ENCODE data around the gene MUC5AC. TPM values are rescaled to one million over a fixed set of nuclear protein-coding genes. Genes with fewer than 3 reads are reported as not detected.

MUC5AC gene
- polyA plus RNA-seq, 1 donor (not counting 4 experiments of a cell fraction or from before 2014, with no cell fraction given): not detected

DNA sequence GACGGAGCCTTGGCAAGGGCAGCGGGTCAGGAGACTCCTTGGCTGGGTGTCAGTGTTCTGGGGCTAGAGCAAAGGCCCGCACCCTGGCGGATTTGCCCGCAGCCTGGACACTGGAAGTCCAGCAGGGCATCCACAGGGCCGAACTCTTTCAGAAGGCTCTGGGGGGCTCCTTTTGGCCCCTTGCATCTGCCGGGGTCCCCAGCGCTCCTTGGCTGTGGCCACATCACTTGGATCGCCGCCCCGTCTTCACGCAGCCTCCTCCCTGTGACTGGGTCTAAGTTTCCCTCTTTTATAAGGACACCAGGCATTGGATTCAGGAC lies 20.0 kb downstream of the MUC5AC start:
- Histone ChIP-seq H3K4me3 (ENCODE audit: control insufficient read depth in 2 of 3, extremely low read depth in 1 of 3, insufficient read depth in 2 of 3, low read depth in 1 of 3, low read length in 3 of 3) (no peak overlapping the region), H2AFZ (ENCODE audit: control insufficient read depth, low read length) (no peak overlapping the region), H3K27me3 (ENCODE audit: control insufficient read depth, extremely low read depth, insufficient read depth, low read length) (no peaks in the 10 kb centered on the region), H4K20me1 (ENCODE audit: control insufficient read depth, extremely low read depth, insufficient read depth, low read length) (no peaks in the 10 kb centered on the region), H3K4me1 (ENCODE audit: control insufficient read depth, extremely low read depth, insufficient read depth, low read length) (no peaks in the 10 kb centered on the region), H3K27ac (ENCODE audit: control insufficient read depth, insufficient read depth, low read length) (no peak overlapping the region), H3K36me3 (ENCODE audit: control insufficient read depth in 2 of 2, extremely low read depth in 1 of 2, insufficient read depth in 2 of 2, low read length in 2 of 2) (no peaks in the 10 kb centered on the region), H3K4me2 (ENCODE audit: control insufficient read depth, extremely low read depth, insufficient read depth, low read depth, low read length) (no peak overlapping the region), H3K79me2 (ENCODE audit: control insufficient read depth, insufficient read depth, low read length) (no peaks in the 10 kb centered on the region), H3K9me3 (ENCODE audit: control insufficient read depth, low read depth, low read length) (peaks cover 25% of the 10 kb centered on the region), H3K9ac (ENCODE audit: control insufficient read depth, extremely low read depth, insufficient read depth, low read length) (no peak overlapping the region), H3K9me1 (ENCODE audit: control insufficient read depth, extremely low read depth, insufficient read depth, low read length) (no peaks in the 10 kb centered on the region)
- dilution Hi-C loops (cut with MboI; ENCODE audit: extremely low pct_ligation_motif_present, low sequenced_read_pairs): no loop called here
- FAIRE-seq (no peak), DNase-seq (ENCODE audit: low read depth, low spot score) (no peak)
- TF ChIP-seq EZH2 (IDR thresholded peaks at IDR 0.05; ENCODE audit: low read length): no peak
- TF ChIP-seq, protein P1, sequence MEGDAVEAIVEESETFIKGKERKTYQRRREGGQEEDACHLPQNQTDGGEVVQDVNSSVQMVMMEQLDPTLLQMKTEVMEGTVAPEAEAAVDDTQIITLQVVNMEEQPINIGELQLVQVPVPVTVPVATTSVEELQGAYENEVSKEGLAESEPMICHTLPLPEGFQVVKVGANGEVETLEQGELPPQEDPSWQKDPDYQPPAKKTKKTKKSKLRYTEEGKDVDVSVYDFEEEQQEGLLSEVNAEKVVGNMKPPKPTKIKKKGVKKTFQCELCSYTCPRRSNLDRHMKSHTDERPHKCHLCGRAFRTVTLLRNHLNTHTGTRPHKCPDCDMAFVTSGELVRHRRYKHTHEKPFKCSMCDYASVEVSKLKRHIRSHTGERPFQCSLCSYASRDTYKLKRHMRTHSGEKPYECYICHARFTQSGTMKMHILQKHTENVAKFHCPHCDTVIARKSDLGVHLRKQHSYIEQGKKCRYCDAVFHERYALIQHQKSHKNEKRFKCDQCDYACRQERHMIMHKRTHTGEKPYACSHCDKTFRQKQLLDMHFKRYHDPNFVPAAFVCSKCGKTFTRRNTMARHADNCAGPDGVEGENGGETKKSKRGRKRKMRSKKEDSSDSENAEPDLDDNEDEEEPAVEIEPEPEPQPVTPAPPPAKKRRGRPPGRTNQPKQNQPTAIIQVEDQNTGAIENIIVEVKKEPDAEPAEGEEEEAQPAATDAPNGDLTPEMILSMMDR (optimal IDR thresholded peaks at IDR 0.05 in 1 of 3, IDR thresholded peaks at IDR 0.05 in 1 of 3, conservative IDR thresholded peaks at IDR 0.05 in 1 of 3; ENCODE audit: extremely low read depth in 1 of 3, insufficient read depth in 2 of 3, low read length in 3 of 3): no peak

DNA sequence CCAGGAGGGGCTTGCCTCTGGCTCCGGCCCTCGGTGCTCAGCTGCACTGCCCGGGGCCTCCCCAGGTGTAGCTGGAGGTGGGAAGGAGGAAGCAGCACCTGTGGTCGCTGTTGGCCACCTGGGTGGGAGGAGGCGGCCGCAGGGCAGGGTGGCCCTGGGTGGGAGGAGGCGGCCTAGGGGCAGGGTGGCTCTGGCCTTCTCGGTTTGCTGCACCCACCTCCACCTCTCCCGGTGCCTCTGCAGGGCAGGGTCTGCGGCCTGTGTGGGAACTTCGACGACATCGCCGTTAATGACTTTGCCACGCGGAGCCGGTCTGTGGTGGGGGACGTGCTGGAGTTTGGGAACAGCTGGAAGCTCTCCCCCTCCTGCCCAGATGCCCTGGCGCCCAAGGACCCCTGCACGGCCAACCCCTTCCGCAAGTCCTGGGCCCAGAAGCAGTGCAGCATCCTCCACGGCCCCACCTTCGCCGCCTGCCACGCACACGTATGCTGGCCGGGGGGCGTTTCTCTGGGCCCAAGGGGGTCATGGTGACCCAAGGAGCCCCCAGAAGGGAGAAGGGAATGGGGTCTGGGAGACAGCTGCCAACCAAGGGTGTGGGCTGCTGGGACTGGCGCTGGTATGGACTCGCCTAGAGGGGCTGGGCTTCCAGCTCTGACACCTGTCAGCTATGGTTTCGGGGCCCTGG lies 20.6 kb downstream of the MUC5AC start:
- no peak for FAIRE-seq

More for the DNA sequence above, 20.6 kb downstream of the MUC5AC start:
- Histone ChIP-seq H4K20me1 (ENCODE audit: control insufficient read depth, extremely low read depth, insufficient read depth, low read length) (no peaks in the 10 kb centered on the region), H3K9me3 (ENCODE audit: control insufficient read depth, low read depth, low read length) (peaks cover 25% of the 10 kb centered on the region), H3K36me3 (ENCODE audit: control insufficient read depth in 2 of 2, extremely low read depth in 1 of 2, insufficient read depth in 2 of 2, low read length in 2 of 2) (no peaks in the 10 kb centered on the region), H3K9ac (ENCODE audit: control insufficient read depth, extremely low read depth, insufficient read depth, low read length) (no peak overlapping the region), H3K4me2 (ENCODE audit: control insufficient read depth, extremely low read depth, insufficient read depth, low read depth, low read length) (no peak overlapping the region), H3K79me2 (ENCODE audit: control insufficient read depth, insufficient read depth, low read length) (no peaks in the 10 kb centered on the region), H3K9me1 (ENCODE audit: control insufficient read depth, extremely low read depth, insufficient read depth, low read length) (no peaks in the 10 kb centered on the region), H3K4me1 (ENCODE audit: control insufficient read depth, extremely low read depth, insufficient read depth, low read length) (no peaks in the 10 kb centered on the region), H3K4me3 (ENCODE audit: control insufficient read depth in 2 of 3, extremely low read depth in 1 of 3, insufficient read depth in 2 of 3, low read depth in 1 of 3, low read length in 3 of 3) (no peak overlapping the region), H3K27me3 (ENCODE audit: control insufficient read depth, extremely low read depth, insufficient read depth, low read length) (no peaks in the 10 kb centered on the region), H2AFZ (ENCODE audit: control insufficient read depth, low read length) (no peak overlapping the region), H3K27ac (ENCODE audit: control insufficient read depth, insufficient read depth, low read length) (no peak overlapping the region)
- TF ChIP-seq EZH2 (IDR thresholded peaks at IDR 0.05; ENCODE audit: low read length): no peak
- TF ChIP-seq, protein P1 (optimal IDR thresholded peaks at IDR 0.05 in 1 of 3, IDR thresholded peaks at IDR 0.05 in 1 of 3, conservative IDR thresholded peaks at IDR 0.05 in 1 of 3; ENCODE audit: extremely low read depth in 1 of 3, insufficient read depth in 2 of 3, low read length in 3 of 3): no peak
- DNase-seq (ENCODE audit: low read depth, low spot score): no peak
- dilution Hi-C loops (cut with MboI; ENCODE audit: extremely low pct_ligation_motif_present, low sequenced_read_pairs): no loop called here
